Measurements from ENCODE around the gene PANK4. TPM values are rescaled to one million over a fixed set of nuclear protein-coding genes. Genes with fewer than 3 reads are reported as not detected.

Gene PANK4
- total RNA-seq, 1 experiment from 2014 or later: 32.2 TPM

DNA sequence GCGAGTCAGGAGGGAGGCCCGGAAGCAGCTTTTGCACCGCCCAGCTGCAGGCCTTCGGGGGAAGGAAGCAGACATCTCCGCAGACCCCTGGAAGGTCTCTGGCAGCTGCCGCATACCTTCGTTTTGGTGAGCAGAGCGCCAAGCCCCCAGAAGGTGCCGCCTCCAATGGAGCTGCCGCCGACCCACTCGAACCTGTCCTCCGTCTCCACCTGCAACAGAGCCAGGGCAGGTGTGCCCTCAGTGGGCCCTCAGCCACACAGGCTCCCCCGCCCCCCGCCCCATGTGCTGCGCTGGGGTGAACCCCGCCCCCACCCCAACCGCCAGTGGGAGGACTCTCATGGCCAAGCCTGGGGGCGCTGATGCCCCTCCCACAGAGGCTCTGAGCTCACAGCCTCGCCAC is 6.2 kb downstream of the PANK4 start:
- no peak overlapping the region for H3K23ac ChIP-seq (ENCODE audit: insufficient read length, low read depth, low read length)
- H3K4me2 ChIP-seq (ENCODE audit: insufficient read depth, insufficient read length, low read length): no peak overlapping the region
- H3K79me1 ChIP-seq (ENCODE audit: insufficient read depth, low read depth, low read length, poor library complexity, severe bottlenecking): peaks cover 16% of the 10 kb centered on the region
- no peak overlapping the region for H3T11ph ChIP-seq (ENCODE audit: low read length)
- H3K4me1 Mint-ChIP-seq: peaks cover 13 to 16% of the 10 kb centered on the region in 2 experiments
- no peak overlapping the region for H3K4ac ChIP-seq (ENCODE audit: low read depth, low read length)
- no CpG with 5 or more reads among the region's 20 CpGs for WGBS (ENCODE audit: extremely low coverage, insufficient read length, low lambda C conversion rate)
- TF ChIP-seq, protein P1, sequence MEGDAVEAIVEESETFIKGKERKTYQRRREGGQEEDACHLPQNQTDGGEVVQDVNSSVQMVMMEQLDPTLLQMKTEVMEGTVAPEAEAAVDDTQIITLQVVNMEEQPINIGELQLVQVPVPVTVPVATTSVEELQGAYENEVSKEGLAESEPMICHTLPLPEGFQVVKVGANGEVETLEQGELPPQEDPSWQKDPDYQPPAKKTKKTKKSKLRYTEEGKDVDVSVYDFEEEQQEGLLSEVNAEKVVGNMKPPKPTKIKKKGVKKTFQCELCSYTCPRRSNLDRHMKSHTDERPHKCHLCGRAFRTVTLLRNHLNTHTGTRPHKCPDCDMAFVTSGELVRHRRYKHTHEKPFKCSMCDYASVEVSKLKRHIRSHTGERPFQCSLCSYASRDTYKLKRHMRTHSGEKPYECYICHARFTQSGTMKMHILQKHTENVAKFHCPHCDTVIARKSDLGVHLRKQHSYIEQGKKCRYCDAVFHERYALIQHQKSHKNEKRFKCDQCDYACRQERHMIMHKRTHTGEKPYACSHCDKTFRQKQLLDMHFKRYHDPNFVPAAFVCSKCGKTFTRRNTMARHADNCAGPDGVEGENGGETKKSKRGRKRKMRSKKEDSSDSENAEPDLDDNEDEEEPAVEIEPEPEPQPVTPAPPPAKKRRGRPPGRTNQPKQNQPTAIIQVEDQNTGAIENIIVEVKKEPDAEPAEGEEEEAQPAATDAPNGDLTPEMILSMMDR (conservative IDR thresholded peaks at IDR 0.05): no peak
- no peak overlapping the region for H2BK120ac ChIP-seq (ENCODE audit: low read depth, low read length, poor library complexity, severe bottlenecking)
- H3K56ac ChIP-seq (ENCODE audit: insufficient read length, low read depth, low read length): no peak overlapping the region
- no peak overlapping the region for H4K5ac ChIP-seq (ENCODE audit: insufficient read length, low read depth, low read length)
- H3K14ac ChIP-seq (ENCODE audit: insufficient read depth, low read length): no peak overlapping the region
- no peak overlapping the region for H3K4me3 Mint-ChIP-seq
- peaks cover 3% of the 10 kb centered on the region for H4K20me1 ChIP-seq (ENCODE audit: control insufficient read depth, insufficient read depth, insufficient read length)
- DNase-seq: no peak
- H2AK5ac ChIP-seq (ENCODE audit: insufficient read length, low read length): no peak overlapping the region
- no peak overlapping the region for H3K27ac ChIP-seq (ENCODE audit: insufficient read length, low read depth, low read length)
- no peak overlapping the region for H3K18ac ChIP-seq (ENCODE audit: insufficient read length, low read depth, low read length)
- H3K27me3 Mint-ChIP-seq (ENCODE audit: low read depth): no peaks in the 10 kb centered on the region
- H4K91ac ChIP-seq (ENCODE audit: insufficient read length, low read depth, low read length): no peak overlapping the region
- no peaks in the 10 kb centered on the region; a peak in 1 of 5 replicates for H3K9me3 Mint-ChIP-seq
- H2BK12ac ChIP-seq (ENCODE audit: insufficient read length, low read depth, low read length): no peak overlapping the region
- peaks cover 2% of the 10 kb centered on the region; the same call in 1 of the 2 replicates for H3K4me1 ChIP-seq (ENCODE audit: insufficient read depth, low read length)
- no peak overlapping the region for H2AFZ ChIP-seq (ENCODE audit: low read length)
- peaks cover 30 to 54% (median 42%) of the 10 kb centered on the region in 3 experiments for H3K36me3 Mint-ChIP-seq (ENCODE audit: insufficient read depth in 1 of 3, low read depth in 3 of 3)
- no peak overlapping the region; a peak in 1 of 7 replicates for H3K27ac Mint-ChIP-seq
- H3K9me3 ChIP-seq (ENCODE audit: control insufficient read depth, low read depth, low read length): no peaks in the 10 kb centered on the region
- H2BK20ac ChIP-seq (ENCODE audit: low read depth, low read length, poor library complexity, severe bottlenecking): no peak overlapping the region
- no peak overlapping the region for H2BK15ac ChIP-seq (ENCODE audit: low read depth, low read length)
- H3K79me2 ChIP-seq (ENCODE audit: insufficient read depth, low read length): peaks cover 22% of the 10 kb centered on the region; the same call in 1 of the 2 replicates
- H3K23me2 ChIP-seq (ENCODE audit: insufficient read length, low read depth, low read length, poor library complexity, severe bottlenecking): no peaks in the 10 kb centered on the region
- H2BK5ac ChIP-seq (ENCODE audit: insufficient read length, low read length): no peak overlapping the region
- H3K27me3 ChIP-seq (ENCODE audit: insufficient read depth, low read length): no peaks in the 10 kb centered on the region
- H4K8ac ChIP-seq (replicated peaks; ENCODE audit: insufficient read length, low read depth, low read length): no peak overlapping the region
- no peak overlapping the region for H3K9ac ChIP-seq (ENCODE audit: extremely low read depth, insufficient read length, low read length)
